SIG-M5 treated with dmso at 0.1 percent for 504 hours (cell line): ENCODE data around the gene KLB.

Experiments
- DNase-seq: peaks from one replicate; lab custom pipeline; 2025; ENCODE audit not compliant: unreplicated experiment; lab: John Stamatoyannopoulos, UW

Gene KLB

GRCh38 chr4:39458505-39459300 lies 52.0 kb downstream of the KLB start, which contains the start of the genes LIAS and RPL9:
Gene LIAS, plus strand, starts transcription at chr4:39459056. Its CDS starts 62 bp downstream, at chr4:39459118.
Gene RPL9, minus strand, starts transcription at chr4:39458922. Its CDS starts 483 bp downstream, at chr4:39458439.
- peak; percentile 97 for DNase-seq

- peak; percentile 65 for DNase-seq
Observed at GRCh38 chr4:39464886-39465501, 58.3 kb downstream of the KLB start.

DNA sequence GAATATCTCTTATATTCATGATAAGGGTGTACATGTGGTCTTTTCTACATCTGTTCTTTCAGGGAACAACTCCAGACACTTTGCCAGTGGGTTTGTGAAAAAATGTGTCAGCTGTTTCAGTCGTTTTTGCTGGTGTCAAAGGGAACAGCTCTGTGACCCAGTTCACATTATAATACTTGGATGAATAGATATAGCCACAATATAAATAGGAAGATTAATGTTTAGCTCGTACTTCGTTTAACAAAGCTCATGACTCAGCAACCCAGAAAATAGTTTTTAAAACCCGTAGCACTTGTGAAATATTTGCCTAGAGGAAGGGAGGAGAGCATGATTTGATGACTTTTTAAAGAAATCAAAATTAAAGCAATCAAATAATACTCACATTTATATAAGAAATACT lies 60.0 kb downstream of the KLB start:
- no peak for DNase-seq

DNA sequence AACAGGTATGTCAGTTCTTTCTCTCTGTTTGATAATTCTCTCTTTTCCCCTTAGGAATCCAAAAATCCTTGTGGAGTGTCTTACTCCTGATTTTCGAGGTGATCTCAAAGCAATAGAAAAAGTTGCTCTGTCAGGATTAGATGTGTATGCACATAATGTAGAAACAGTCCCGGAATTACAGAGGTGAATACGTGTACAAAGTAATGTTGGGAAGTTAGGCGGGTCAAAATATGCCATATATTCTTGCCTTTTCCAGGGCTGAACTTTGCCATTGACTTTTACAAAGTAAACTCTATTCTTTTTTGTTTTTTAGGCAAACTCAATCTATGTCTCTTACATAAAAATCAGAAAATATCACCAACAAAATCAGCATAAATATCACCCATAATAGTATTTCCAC lies 60.7 kb downstream of the KLB start:
- no peak for DNase-seq

DNA sequence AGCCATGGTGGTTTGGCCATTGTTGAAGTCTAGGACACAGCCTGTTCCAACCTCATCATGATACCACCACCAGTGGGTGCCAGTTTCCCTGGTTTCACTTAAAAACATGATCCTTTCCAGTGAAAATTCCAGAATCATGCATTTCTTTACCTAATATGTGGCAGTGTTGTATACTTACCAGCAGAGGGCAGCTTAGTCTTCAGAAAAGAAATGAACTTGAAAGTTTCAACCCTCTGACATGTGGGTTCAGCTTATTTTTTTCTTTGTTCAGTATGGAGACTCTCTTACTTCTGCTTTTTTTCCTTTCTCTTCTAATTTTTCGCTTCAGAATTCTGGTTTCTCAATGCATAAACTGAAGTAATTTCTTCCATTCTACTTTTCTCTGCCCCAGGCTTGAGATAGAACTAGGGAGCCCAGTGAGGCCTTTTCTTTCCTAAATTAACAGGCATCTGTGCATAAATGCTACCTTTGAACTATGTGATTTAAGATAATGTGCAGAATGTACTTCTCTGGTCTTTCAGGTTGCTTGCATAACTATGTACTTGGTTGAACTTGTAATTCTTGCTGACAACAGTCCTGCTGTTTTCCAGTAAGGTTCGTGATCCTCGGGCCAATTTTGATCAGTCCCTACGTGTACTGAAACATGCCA lies 62.8 kb downstream of the KLB start:
- DNase-seq = peak; percentile 93

DNA sequence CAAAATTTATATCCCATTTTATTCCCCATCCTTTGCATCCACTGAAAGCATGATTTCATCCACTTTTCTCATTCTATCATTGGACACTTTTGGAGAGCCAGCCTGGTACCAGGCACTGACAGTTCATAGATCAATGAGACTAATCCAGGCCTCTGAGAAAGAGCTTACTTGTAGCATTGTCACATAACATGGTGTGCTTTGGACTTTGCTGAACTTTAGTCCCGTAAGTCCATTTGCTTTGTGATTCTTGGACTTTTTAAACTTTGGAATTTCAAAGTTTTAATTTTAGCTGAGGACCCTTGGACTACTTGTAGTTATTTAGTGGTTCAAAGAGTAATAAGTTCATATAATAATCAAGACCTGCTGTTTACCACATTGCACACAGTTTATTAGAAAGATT lies 63.7 kb downstream of the KLB start:
- no peak for DNase-seq

- DNase-seq = no peak
Observed at GRCh38 chr4:39472396-39472795, 65.7 kb downstream of the KLB start.

DNA sequence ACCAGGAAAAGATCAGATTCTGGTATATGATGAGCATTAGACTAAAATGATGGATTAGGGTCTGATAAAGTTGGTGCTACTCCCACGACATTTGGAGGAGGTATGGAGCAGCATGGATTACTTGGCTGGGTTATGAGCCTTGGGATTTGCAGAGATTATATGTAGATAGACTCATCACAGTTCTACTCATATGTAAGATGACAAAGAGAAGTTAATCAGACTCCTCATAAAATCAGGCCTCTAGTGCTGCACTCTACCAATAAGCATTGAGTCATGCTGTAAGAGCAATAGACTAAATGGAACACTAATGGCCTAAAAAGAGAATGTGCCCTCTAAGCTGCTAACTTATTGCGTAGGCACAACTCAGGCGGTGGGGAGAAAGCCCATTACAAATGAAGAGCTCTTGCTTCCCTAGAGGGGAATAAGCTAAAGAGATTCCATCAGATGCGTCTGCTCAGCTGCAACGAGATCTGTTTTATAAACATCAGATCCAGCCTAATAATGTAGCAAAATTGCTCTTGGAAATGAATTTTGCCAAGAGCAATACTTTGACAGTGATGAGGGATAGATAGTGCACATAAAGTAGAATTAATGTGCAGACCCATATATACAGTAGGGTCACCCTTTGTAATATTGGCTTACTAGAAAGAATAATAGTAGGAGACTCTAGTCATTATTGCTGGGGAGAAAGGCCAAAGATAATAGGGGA lies 69.6 kb downstream of the KLB start:
- no peak for DNase-seq

DNA sequence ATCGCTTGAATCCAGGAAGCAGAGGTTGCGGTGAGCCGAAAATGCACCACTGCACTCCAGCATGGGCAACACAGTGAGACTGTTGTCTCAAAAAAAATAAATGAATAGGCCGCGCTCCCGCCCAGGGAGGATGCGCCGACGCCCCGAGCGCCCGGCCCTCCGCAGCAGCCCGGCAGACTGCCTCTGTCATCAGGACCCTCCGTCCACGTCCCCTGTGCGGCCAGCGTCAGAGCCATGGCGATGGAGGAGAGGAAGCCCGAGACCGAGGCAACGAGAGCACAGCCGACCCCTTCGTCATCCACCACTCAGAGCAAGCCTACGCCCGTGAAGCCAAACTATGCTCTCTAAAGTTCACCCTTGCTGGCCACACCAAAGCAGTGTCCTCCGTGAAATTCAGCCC lies 73.5 kb downstream of the KLB start:
- no peak for DNase-seq

DNA sequence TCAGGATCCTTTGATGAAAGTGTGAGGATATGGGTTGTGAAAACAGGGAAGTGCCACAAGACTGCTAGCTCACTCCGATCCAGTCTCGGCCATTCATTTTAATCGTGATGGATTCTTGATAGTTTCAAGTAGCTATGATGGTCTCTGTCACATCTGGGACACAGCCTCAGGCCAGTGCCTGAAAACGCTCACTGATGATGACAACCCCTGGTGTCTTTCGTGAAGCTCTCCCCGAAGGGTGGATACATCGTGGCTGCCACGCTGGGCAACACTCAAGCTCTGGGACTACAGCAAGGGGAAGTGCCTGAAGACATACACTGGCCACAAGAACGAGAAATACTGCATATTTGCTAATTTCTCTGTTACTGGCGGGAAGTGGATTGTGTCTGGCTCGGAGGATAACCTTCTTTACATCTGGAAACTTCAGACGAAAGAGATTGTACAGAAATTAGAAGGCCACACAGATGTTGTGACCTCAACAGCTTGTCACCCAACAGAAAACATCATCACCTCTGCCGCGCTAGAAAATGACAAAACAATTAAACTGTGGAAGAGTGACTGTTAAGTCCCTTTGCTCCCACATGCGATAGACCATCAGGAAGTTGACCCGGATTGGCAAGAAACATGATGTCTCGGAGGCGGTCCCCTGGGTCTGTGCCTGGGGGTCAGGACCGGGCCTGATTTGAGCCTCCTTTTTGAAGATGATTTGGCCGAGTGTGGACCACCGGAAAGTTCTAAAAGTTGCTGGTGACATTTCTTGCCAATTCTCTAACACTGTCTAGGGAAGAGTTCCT lies 74.4 kb downstream of the KLB start:
- DNase-seq = peak; percentile 15

DNA sequence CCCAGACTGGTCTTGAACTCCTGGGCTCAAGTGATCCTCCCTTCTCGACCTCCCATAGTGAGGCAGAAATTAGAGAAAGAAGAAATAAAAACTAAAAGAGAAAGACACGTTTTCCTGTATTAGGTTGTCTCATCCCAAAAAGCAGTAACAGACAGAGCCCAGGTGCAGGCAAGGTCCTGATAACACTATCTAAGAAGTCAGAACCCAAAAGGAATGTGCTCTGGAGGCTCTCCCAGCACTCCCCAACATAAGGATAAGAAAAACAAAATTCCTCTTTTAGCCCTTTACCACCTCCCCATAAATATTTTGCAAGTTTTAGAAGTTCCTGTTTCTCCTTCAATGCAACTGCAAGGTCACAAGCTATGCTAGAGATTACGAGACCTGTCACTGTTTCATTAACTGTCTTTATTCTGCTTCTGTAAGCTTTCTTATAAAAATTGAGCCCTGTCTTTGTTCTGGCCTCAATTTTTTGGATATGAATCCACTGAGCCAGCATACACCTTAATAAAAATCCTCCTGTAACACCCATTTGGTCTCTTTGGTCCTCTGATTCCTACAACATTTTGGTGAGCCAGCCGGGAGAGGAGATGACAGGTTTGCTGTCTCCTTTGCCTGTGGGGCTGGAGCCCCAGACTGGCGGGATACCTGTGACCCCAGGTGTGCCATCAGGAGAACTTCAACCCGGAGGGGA lies 78.0 kb downstream of the KLB start:
- peak; percentile 66 for DNase-seq

DNA sequence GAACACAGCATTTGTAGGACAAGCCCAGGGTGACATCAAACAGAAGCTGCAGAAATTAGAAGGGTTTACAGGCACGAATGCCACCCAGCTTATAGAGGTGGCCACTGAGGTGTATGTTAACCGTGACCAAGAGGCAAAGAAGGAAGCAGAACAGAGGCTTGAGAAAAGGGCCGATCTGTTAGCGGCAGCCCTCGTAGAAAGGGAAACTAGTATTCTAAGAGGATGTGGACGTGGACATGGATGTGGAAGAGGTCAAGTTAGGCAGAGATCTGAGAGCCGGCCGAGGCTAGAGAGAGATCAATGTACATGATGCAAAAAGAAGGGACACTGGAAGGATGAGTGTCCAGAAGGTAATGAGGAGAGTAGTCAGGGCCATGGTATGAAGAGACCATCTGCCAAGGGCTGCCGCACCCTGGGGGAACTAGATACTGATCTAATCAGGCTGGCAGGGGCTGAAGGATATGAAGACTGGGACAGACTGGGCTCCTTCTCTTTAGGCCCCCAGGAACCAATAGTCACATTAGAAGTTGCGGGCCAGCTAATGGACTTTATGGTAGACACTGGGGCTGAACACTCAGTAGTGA lies 79.6 kb downstream of the KLB start:
- DNase-seq = no peak

GRCh38 chr4:39490322-39490721 lies 83.6 kb downstream of the KLB start:
- no peak for DNase-seq

DNA sequence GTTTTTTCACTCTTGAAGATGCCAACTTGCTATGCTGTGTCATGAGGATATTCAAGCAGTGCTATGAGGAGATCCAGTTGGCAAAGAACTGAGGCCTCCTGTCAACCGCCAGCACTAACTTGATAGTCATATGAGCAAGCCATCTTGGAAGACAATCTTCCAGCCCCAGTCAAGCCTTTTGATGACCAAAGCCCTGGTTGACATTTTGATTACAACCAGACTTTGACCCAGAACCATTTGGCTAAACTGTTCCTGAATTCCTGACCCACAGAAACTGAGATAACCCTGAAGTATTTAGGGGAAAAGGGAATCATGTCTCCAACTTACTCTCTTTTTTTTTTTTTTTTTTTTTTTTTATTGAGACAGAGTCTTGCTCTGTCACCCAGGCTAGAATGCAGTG lies 87.6 kb downstream of the KLB start:
- DNase-seq = no peak

DNA sequence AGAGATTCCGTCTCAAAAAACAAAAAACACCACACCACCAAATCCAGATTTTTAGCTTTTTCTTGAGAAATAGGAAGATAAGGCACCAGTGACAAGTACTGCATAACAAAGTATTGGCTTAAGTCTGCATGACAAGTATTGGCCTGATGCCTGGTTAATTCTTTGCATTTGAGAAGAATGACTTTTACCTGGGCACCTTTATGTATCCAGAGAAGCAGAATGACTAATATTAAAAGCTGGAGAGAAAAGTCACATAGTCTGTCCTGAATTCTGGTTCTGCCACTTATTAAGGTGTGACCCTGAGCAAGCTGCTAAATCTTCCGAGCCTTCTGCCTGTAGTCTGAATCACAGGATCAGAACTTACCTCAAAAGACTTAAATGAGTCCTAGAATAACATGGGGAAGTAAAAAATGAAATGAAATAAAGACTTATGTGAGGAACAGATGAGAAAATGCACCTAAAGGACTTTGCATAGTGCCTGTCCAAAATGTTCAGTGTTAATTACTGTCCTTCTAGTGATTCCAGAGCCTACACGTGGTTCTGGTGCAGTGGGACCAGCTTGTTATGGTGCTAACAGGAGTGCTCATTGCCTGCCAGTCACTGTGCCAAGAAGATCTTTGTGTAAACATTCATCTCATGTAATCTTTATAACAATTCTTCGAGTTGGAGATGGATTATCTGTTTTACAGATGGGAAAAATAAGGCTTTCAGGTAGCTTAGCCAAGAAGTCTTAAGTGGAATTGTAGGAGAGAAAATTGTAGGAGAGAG lies 88.9 kb downstream of the KLB start:
- peak; percentile 16 for DNase-seq

DNA sequence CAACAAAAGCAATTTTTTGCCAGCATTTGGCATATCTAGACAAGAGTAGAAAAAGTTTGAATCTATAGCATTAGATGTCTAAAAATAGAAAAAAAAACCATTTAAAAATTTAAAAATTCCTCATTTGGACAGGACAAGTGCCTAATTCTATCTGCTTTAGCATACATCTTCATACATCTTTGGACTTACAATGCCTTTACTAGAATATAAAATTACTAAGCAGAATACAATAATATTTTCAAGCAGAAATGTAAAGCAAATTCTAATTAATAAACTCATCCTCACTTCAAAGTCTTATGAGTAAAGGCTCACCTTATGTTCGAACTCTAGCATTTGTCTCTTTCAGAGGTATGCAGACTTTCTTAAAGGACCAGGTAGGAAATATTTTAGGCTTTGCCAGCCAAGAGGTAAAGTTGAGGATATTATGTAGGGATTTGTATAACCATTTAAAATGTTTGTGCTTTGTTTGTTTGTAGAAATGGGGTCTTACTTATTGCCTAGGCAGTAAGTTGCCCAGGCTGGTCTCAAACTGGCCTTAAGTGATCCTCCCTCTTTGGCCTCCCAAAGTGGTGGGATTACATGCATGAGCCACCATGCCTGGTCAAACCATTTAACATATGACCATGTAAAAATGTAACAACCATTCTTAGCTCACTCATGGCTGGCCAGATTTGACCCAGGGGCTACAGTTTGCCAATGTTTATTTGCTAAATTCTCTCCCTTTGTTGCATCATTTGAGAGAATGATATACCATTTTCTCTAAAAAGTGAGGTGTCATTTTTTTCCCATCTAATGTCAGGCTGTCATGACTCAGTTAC lies 91.4 kb downstream of the KLB start:
- no peak for DNase-seq

- DNase-seq = no peak
Observed at GRCh38 chr4:39498727-39499020, 91.9 kb downstream of the KLB start.
